Mesendoderm (in vitro differentiated cells): ENCODE measurements around the gene CCBE1.

ENCODE experiments used
- DNase-seq: peaks from one replicate; pipeline ENCODE4 v3.0.0; 2013
- H2AK5ac ChIP-seq: 2 replicates; pipeline ENCODE4 v1.6.1; 2013; ENCODE audit warnings: low read length, inconsistent platforms
- H2BK120ac ChIP-seq: 2 replicates; pipeline ENCODE4 v1.6.1; 2013; ENCODE audit warnings: low read depth, mild to moderate bottlenecking, low read length, moderate library complexity, mixed read lengths
- H2BK15ac ChIP-seq: replicated peaks from 2 replicates; pipeline ENCODE4 v1.6.1; 2013; ENCODE audit warnings: low read depth, mild to moderate bottlenecking, moderate library complexity
- H2BK5ac ChIP-seq: 2 replicates; pipeline ENCODE4 v1.6.1; 2013; ENCODE audit warnings: low read length, inconsistent platforms
- H3K18ac ChIP-seq: 2 replicates; pipeline ENCODE4 v1.6.1; 2013; ENCODE audit warnings: mild to moderate bottlenecking, low read length, mixed read lengths
- H3K23ac ChIP-seq: one replicate; pipeline ENCODE4 v1.6.1; 2013; ENCODE audit warnings: low read length
- H3K27ac ChIP-seq: 2 replicates; pipeline ENCODE4 v1.5.1; 2013; ENCODE audit warnings: low read depth, mild to moderate bottlenecking, inconsistent platforms, low read length, moderate library complexity
- H3K27me3 ChIP-seq: 2 replicates; pipeline ENCODE4 v1.6.1; 2013; ENCODE audit warnings: low read length, control low read depth, mild to moderate bottlenecking, inconsistent platforms; ENCODE audit not compliant: insufficient read depth, poor library complexity
- H3K36me3 ChIP-seq: 2 replicates; pipeline ENCODE4 v1.6.1; 2013; ENCODE audit warnings: low read length, inconsistent platforms; ENCODE audit not compliant: control insufficient read depth, insufficient read depth
- H3K4ac ChIP-seq: one replicate; pipeline ENCODE4 v1.6.1; 2013; ENCODE audit warnings: low read depth, mild to moderate bottlenecking, low read length, moderate library complexity
- H3K4me1 ChIP-seq: 2 replicates; pipeline ENCODE4 v1.6.1; 2013; ENCODE audit warnings: low read depth, low read length, inconsistent platforms; ENCODE audit not compliant: control insufficient read depth
- H3K4me2 ChIP-seq: 2 replicates; pipeline ENCODE4 v1.6.1; 2013; ENCODE audit warnings: low read length
- H3K4me3 ChIP-seq: 2 replicates; pipeline ENCODE4 v1.5.1; 2013; ENCODE audit warnings: mild to moderate bottlenecking, low read length
- H3K56ac ChIP-seq: one replicate; pipeline ENCODE4 v1.6.1; 2013; ENCODE audit warnings: low read length
- H3K79me1 ChIP-seq: 2 replicates; pipeline ENCODE4 v1.6.1; 2013; ENCODE audit warnings: low read length, inconsistent platforms
- H3K79me2 ChIP-seq: 2 replicates; pipeline ENCODE4 v1.6.1; 2013; ENCODE audit warnings: mild to moderate bottlenecking, low read length; ENCODE audit not compliant: control insufficient read depth, insufficient read depth
- H3K9ac ChIP-seq: 2 replicates; pipeline ENCODE4 v1.6.1; 2013; ENCODE audit warnings: low read length, inconsistent platforms
- H4K5ac ChIP-seq: one replicate; pipeline ENCODE4 v1.6.1; 2013; ENCODE audit warnings: low read length
- H4K8ac ChIP-seq: one replicate; pipeline ENCODE4 v1.6.1; 2013; ENCODE audit warnings: low read depth, mild to moderate bottlenecking, control low read depth, low read length, moderate library complexity
- WGBS: extraction: QIAGEN DNeasy Blood & Tissue Kit; methylation state at CpG from one replicate; pipeline ENCODE4 v1.1.7; 2013; ENCODE audit warnings: low lambda C conversion rate, missing lambda C conversion rate; ENCODE audit not compliant: insufficient coverage; ENCODE audit errors: extremely low coverage; 5-methylcytosine and 5-hydroxymethylcytosine counted together

The CCBE1 gene

GRCh38 chr18:59547581-59548182, 149.5 kb downstream of the CCBE1 start:
- H3K9ac ChIP-seq: no peak overlapping the region
- no peak overlapping the region for H2BK15ac ChIP-seq
- H3K23ac ChIP-seq: no peak overlapping the region
- H3K4me1 ChIP-seq: peaks cover 2% of the 10 kb centered on the region
- no peak overlapping the region for H3K4me2 ChIP-seq
- H3K79me1 ChIP-seq: no peaks in the 10 kb centered on the region
- DNase-seq: peak; percentile 62
- H3K4me3 ChIP-seq: no peak overlapping the region
- no peak overlapping the region for H4K5ac ChIP-seq
- H3K36me3 ChIP-seq: no peaks in the 10 kb centered on the region
- H3K56ac ChIP-seq: no peak overlapping the region
- no peaks in the 10 kb centered on the region for H3K79me2 ChIP-seq
- no peak overlapping the region for H3K18ac ChIP-seq
- no peak overlapping the region for H2BK5ac ChIP-seq
- no peak overlapping the region for H2AK5ac ChIP-seq
- H4K8ac ChIP-seq: no peak overlapping the region
- H3K27ac ChIP-seq: no peak overlapping the region
- H2BK120ac ChIP-seq: no peak overlapping the region
- no CpG with 5 or more reads among the region's 11 CpGs for WGBS
- H3K4ac ChIP-seq: no peak overlapping the region
- no peaks in the 10 kb centered on the region for H3K27me3 ChIP-seq

- DNase-seq: no peak
- Histone ChIP-seq H2AK5ac (no peak overlapping the region), H3K4ac (no peak overlapping the region), H3K27ac (no peak overlapping the region), H2BK120ac (no peak overlapping the region), H3K56ac (no peak overlapping the region), H3K9ac (no peak overlapping the region), H4K8ac (no peak overlapping the region), H3K4me1 (peaks cover 2% of the 10 kb centered on the region), H2BK5ac (no peak overlapping the region), H3K4me3 (no peak overlapping the region), H4K5ac (no peak overlapping the region), H3K79me1 (no peaks in the 10 kb centered on the region), H2BK15ac (no peak overlapping the region), H3K4me2 (no peak overlapping the region), H3K79me2 (no peaks in the 10 kb centered on the region), H3K23ac (no peak overlapping the region), H3K27me3 (no peaks in the 10 kb centered on the region), H3K18ac (no peak overlapping the region), H3K36me3 (no peaks in the 10 kb centered on the region)
- no CpG with 5 or more reads among the region's 3 CpGs for WGBS
Measured at GRCh38 chr18:59546188-59546587, 151.0 kb downstream of the CCBE1 start.

DNA sequence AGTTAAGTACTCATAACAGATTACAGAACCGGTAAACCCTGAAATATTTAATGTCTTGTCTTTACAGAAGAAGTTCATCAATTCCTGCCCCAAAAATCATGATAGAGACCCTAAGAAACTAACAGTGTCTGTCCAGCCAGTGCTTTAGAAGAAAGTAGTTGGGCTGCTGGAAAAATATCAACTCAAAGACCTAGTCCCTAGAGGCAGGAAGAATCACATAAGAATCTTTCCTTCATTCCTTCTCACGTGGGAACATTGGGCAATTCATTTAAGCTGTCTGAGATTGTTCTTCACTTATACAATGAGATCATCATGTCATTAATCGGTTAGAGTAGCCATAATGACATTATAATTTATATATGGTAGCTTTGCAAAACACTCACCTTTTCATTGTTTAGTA, 156.4 kb downstream of the CCBE1 start:
- Histone ChIP-seq H3K9ac (no peak overlapping the region), H4K8ac (no peak overlapping the region), H4K5ac (no peak overlapping the region), H3K79me1 (no peaks in the 10 kb centered on the region), H3K4me3 (no peak overlapping the region), H3K56ac (no peak overlapping the region), H3K4me2 (no peak overlapping the region), H3K4ac (no peak overlapping the region), H3K18ac (no peak overlapping the region), H3K79me2 (no peaks in the 10 kb centered on the region), H3K27ac (no peak overlapping the region), H3K23ac (no peak overlapping the region), H3K27me3 (no peaks in the 10 kb centered on the region), H2BK5ac (no peak overlapping the region), H2BK120ac (no peak overlapping the region), H2AK5ac (no peak overlapping the region), H3K4me1 (no peaks in the 10 kb centered on the region), H2BK15ac (no peak overlapping the region), H3K36me3 (no peaks in the 10 kb centered on the region)
- WGBS: no CpG with 5 or more reads among the region's 3 CpGs
- no peak for DNase-seq

DNA sequence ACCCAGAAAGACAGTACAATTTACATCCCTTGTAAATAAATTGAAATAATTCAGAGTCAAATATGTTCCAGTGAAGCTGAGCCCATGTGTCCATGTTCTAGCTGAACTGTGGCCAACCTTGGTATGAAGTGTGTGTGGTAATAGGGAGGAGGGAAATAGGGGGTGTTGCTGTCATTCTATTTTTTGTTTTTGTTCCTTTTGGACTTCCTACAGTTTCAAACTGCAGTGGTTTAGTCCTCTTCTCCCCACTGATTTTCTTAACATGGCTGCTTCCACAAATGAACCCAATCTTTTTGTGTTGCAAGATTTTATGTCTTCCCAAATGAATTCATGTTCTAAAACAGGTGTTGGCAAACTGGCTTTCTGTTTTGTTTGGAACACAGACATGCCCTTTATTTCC, 156.9 kb downstream of the CCBE1 start:
- H4K8ac ChIP-seq: no peak overlapping the region
- H2BK120ac ChIP-seq: no peak overlapping the region
- no peak overlapping the region for H2AK5ac ChIP-seq
- H3K27me3 ChIP-seq: no peaks in the 10 kb centered on the region
- no peak overlapping the region for H3K4me3 ChIP-seq
- no peaks in the 10 kb centered on the region for H3K79me1 ChIP-seq
- H3K27ac ChIP-seq: no peak overlapping the region
- H3K56ac ChIP-seq: no peak overlapping the region
- no peak overlapping the region for H4K5ac ChIP-seq
- no peak overlapping the region for H3K23ac ChIP-seq
- no peak for DNase-seq
- no peaks in the 10 kb centered on the region for H3K79me2 ChIP-seq
- no peaks in the 10 kb centered on the region for H3K4me1 ChIP-seq
- no peak overlapping the region for H2BK15ac ChIP-seq
- no peak overlapping the region for H3K4ac ChIP-seq
- H2BK5ac ChIP-seq: no peak overlapping the region
- H3K18ac ChIP-seq: no peak overlapping the region
- H3K36me3 ChIP-seq: no peaks in the 10 kb centered on the region
- H3K4me2 ChIP-seq: no peak overlapping the region
- H3K9ac ChIP-seq: no peak overlapping the region

- Histone ChIP-seq H3K79me1 (no peaks in the 10 kb centered on the region), H4K8ac (no peak overlapping the region), H3K4me2 (no peak overlapping the region), H3K4me3 (no peak overlapping the region), H3K27ac (no peak overlapping the region), H3K23ac (no peak overlapping the region), H2BK120ac (no peak overlapping the region), H3K4ac (no peak overlapping the region), H2BK15ac (no peak overlapping the region), H3K56ac (no peak overlapping the region), H3K18ac (no peak overlapping the region), H4K5ac (no peak overlapping the region), H2BK5ac (no peak overlapping the region), H3K36me3 (no peaks in the 10 kb centered on the region), H3K9ac (no peak overlapping the region), H3K27me3 (no peaks in the 10 kb centered on the region), H3K79me2 (no peaks in the 10 kb centered on the region), H3K4me1 (no peaks in the 10 kb centered on the region), H2AK5ac (no peak overlapping the region)
- no peak for DNase-seq
- WGBS: no CpG with 5 or more reads among the region's 4 CpGs
Measured at GRCh38 chr18:59539108-59539507, 158.1 kb downstream of the CCBE1 start.

GRCh38 chr18:59537579-59537978, 159.6 kb downstream of the CCBE1 start:
- no peak overlapping the region for H3K4ac ChIP-seq
- peak; percentile 7 for DNase-seq
- no peak overlapping the region for H2BK5ac ChIP-seq
- no CpG with 5 or more reads among the region's 3 CpGs for WGBS
- H4K8ac ChIP-seq: no peak overlapping the region
- no peak overlapping the region for H3K18ac ChIP-seq
- H2BK15ac ChIP-seq: no peak overlapping the region
- no peaks in the 10 kb centered on the region for H3K27me3 ChIP-seq
- no peak overlapping the region for H3K4me2 ChIP-seq
- H3K4me1 ChIP-seq: no peaks in the 10 kb centered on the region
- no peak overlapping the region for H3K27ac ChIP-seq
- H3K9ac ChIP-seq: no peak overlapping the region
- H3K79me2 ChIP-seq: no peaks in the 10 kb centered on the region
- H2BK120ac ChIP-seq: no peak overlapping the region
- no peak overlapping the region for H4K5ac ChIP-seq
- H3K56ac ChIP-seq: no peak overlapping the region
- H3K79me1 ChIP-seq: no peaks in the 10 kb centered on the region
- no peak overlapping the region for H2AK5ac ChIP-seq
- no peaks in the 10 kb centered on the region for H3K36me3 ChIP-seq
- no peak overlapping the region for H3K23ac ChIP-seq
- no peak overlapping the region for H3K4me3 ChIP-seq
